Effector memory CD4-positive, alpha-beta T cell (primary cell): Measurements from ENCODE around the gene THUMPD2.
"Not testable (repeated sequence)": the region's sequence is repeated elsewhere in the genome, so short reads cannot be mapped to it uniquely, and the experiment has no call there.

Experiments used
- DNase-seq, 3 donors: peaks; one replicate each; pipeline ENCODE4 v3.0.0-alpha.2; 2020
- H3K27ac ChIP-seq: 2 replicates; pipeline ENCODE4 v1.7.0; 2013; ENCODE audit warnings: mild to moderate bottlenecking, low read length, moderate library complexity; ENCODE audit not compliant: insufficient read depth, poor library complexity, severe bottlenecking
- H3K27me3 ChIP-seq: replicated peaks from 2 replicates; pipeline ENCODE4 v1.7.0; 2013; ENCODE audit warnings: mild to moderate bottlenecking, low read length; ENCODE audit not compliant: insufficient read depth, control insufficient read depth, poor library complexity, severe bottlenecking
- H3K36me3 ChIP-seq: 2 replicates; pipeline ENCODE4 v1.7.0; 2013; ENCODE audit warnings: mild to moderate bottlenecking, low read length, moderate library complexity; ENCODE audit not compliant: control insufficient read depth, insufficient read depth
- H3K4me1 ChIP-seq: 2 replicates; pipeline ENCODE4 v1.7.0; 2013; ENCODE audit warnings: low read length, mild to moderate bottlenecking; ENCODE audit not compliant: control insufficient read depth, insufficient read depth, poor library complexity, severe bottlenecking
- H3K4me3 ChIP-seq: 2 replicates; pipeline ENCODE4 v1.7.0; 2013; ENCODE audit warnings: low read length, low read depth, mild to moderate bottlenecking; ENCODE audit not compliant: insufficient read depth, poor library complexity, severe bottlenecking
- H3K9me3 ChIP-seq: 2 replicates; pipeline ENCODE4 v1.7.0; 2013; ENCODE audit warnings: mild to moderate bottlenecking, low read length, moderate library complexity; ENCODE audit not compliant: control insufficient read depth

Gene THUMPD2

GRCh38 chr2:39733070-39733674, 45.9 kb downstream of the THUMPD2 start:
- H3K36me3 ChIP-seq = peaks cover 5% of the 10 kb centered on the region

GRCh38 chr2:39732482-39732881, 46.6 kb downstream of the THUMPD2 start:
- DNase-seq = no peak
- Histone ChIP-seq H3K9me3 (no peaks in the 10 kb centered on the region), H3K4me3 (no peak overlapping the region), H3K36me3 (peaks cover 5% of the 10 kb centered on the region), H3K27ac (no peak overlapping the region), H3K4me1 (no peaks in the 10 kb centered on the region), H3K27me3 (no peaks in the 10 kb centered on the region)

More at GRCh38 chr2:39733070-39733674, 45.9 kb downstream of the THUMPD2 start:
- H3K4me3 ChIP-seq = no peak overlapping the region
- DNase-seq = no peak
- H3K27ac ChIP-seq = no peak overlapping the region
- no peaks in the 10 kb centered on the region for H3K9me3 ChIP-seq
- no peaks in the 10 kb centered on the region for H3K4me1 ChIP-seq
- no peaks in the 10 kb centered on the region for H3K27me3 ChIP-seq

GRCh38 chr2:39731546-39731945, 47.5 kb downstream of the THUMPD2 start:
- Histone ChIP-seq H3K4me3 (no peak overlapping the region), H3K9me3 (no peaks in the 10 kb centered on the region), H3K36me3 (peaks cover 2% of the 10 kb centered on the region), H3K27ac (no peak overlapping the region), H3K4me1 (no peaks in the 10 kb centered on the region), H3K27me3 (no peaks in the 10 kb centered on the region)
- DNase-seq = no peak

GRCh38 chr2:39730685-39731302, 48.3 kb downstream of the THUMPD2 start:
- DNase-seq = no peak
- no peaks in the 10 kb centered on the region for H3K9me3 ChIP-seq

GRCh38 chr2:39730276-39730675, 48.8 kb downstream of the THUMPD2 start:
- H3K4me1 ChIP-seq = no peaks in the 10 kb centered on the region
- no peak overlapping the region for H3K4me3 ChIP-seq
- no peaks in the 10 kb centered on the region for H3K36me3 ChIP-seq
- no peaks in the 10 kb centered on the region for H3K27me3 ChIP-seq
- no peak overlapping the region for H3K27ac ChIP-seq
- H3K9me3 ChIP-seq = no peaks in the 10 kb centered on the region
- no peak for DNase-seq

More at GRCh38 chr2:39730685-39731302, 48.3 kb downstream of the THUMPD2 start:
- H3K4me3 ChIP-seq = no peak overlapping the region
- H3K27me3 ChIP-seq = no peaks in the 10 kb centered on the region
- no peaks in the 10 kb centered on the region for H3K4me1 ChIP-seq
- no peaks in the 10 kb centered on the region for H3K36me3 ChIP-seq
- no peak overlapping the region for H3K27ac ChIP-seq

GRCh38 chr2:39728941-39729351, 50.1 kb downstream of the THUMPD2 start:
- no peaks in the 10 kb centered on the region for H3K36me3 ChIP-seq
- DNase-seq = no peak

GRCh38 chr2:39728085-39728484, 51.0 kb downstream of the THUMPD2 start:
- not testable (repeated sequence) for H3K9me3 ChIP-seq, H3K27me3 ChIP-seq, H3K4me1 ChIP-seq, H3K4me3 ChIP-seq, H3K27ac ChIP-seq, H3K36me3 ChIP-seq, DNase-seq

More at GRCh38 chr2:39728941-39729351, 50.1 kb downstream of the THUMPD2 start:
- H3K9me3 ChIP-seq = no peaks in the 10 kb centered on the region
- H3K27ac ChIP-seq = no peak overlapping the region
- no peaks in the 10 kb centered on the region for H3K4me1 ChIP-seq
- no peak overlapping the region for H3K4me3 ChIP-seq
- no peaks in the 10 kb centered on the region for H3K27me3 ChIP-seq

GRCh38 chr2:39725401-39725800, 53.7 kb downstream of the THUMPD2 start:
- Histone ChIP-seq H3K27me3 (no peaks in the 10 kb centered on the region), H3K9me3 (no peaks in the 10 kb centered on the region), H3K4me1 (no peaks in the 10 kb centered on the region), H3K4me3 (no peak overlapping the region), H3K27ac (no peak overlapping the region), H3K36me3 (no peaks in the 10 kb centered on the region)
- no peak for DNase-seq

GRCh38 chr2:39724828-39725144, 54.3 kb downstream of the THUMPD2 start:
- Histone ChIP-seq H3K36me3 (no peaks in the 10 kb centered on the region), H3K4me1 (no peaks in the 10 kb centered on the region), H3K4me3 (no peak overlapping the region), H3K27me3 (no peaks in the 10 kb centered on the region), H3K27ac (no peak overlapping the region), H3K9me3 (no peaks in the 10 kb centered on the region)
- DNase-seq = no peak

- H3K4me3 ChIP-seq = no peak overlapping the region
- H3K36me3 ChIP-seq = no peaks in the 10 kb centered on the region
- no peaks in the 10 kb centered on the region for H3K4me1 ChIP-seq
- H3K27ac ChIP-seq = no peak overlapping the region
- DNase-seq = no peak
- no peaks in the 10 kb centered on the region for H3K27me3 ChIP-seq
- H3K9me3 ChIP-seq = no peaks in the 10 kb centered on the region
Observed at GRCh38 chr2:39723946-39724827, 54.9 kb downstream of the THUMPD2 start.
